ENCODE results near the gene MYF5. TPM values are rescaled to one million over a fixed set of nuclear protein-coding genes. Genes with fewer than 3 reads are reported as not detected.
"Not testable (repeated sequence)": the region's sequence is repeated elsewhere in the genome, so short reads cannot be mapped to it uniquely, and the experiment has no call there.

MYF5 gene
- total and polyA plus RNA-seq, 9 of the 15 experiments (the other 6 are each of a cell fraction or from before 2014, with no cell fraction given) = not detected

GRCh38 chr12:80670214-80670613, 46.5 kb upstream of the MYF5 start (continued):
- no peak for TF ChIP-seq TSHZ1 (CRISPR knock-in tag; IDR thresholded peaks at IDR 0.05)
- TF ChIP-seq MAFG (tag; conservative IDR thresholded peaks at IDR 0.05) = no peak
- TF ChIP-seq RB1 (IDR thresholded peaks at IDR 0.05; ENCODE audit: low read depth) = no peak
- TF ChIP-seq KLF10 (CRISPR knock-in tag; IDR thresholded peaks at IDR 0.05) = no peak
- TF ChIP-seq ZBTB11 (CRISPR knock-in tag; IDR thresholded peaks at IDR 0.05) = no peak
- no peak for TF ChIP-seq ADNP (tag; IDR thresholded peaks at IDR 0.05)
- no peak for TF ChIP-seq IFI16 (CRISPR knock-in tag; IDR thresholded peaks at IDR 0.05)
- no peak for TF ChIP-seq POLR3G (IDR thresholded peaks at IDR 0.05; ENCODE audit: extremely low read depth, insufficient read length, insufficient replicate concordance)
- no peak for TF ChIP-seq ARHGAP35 (IDR thresholded peaks at IDR 0.05; ENCODE audit: partially characterized antibody)
- TF ChIP-seq CHD4 (IDR thresholded peaks at IDR 0.05; ENCODE audit: insufficient read depth, insufficient replicate concordance, low read depth, low read length, poor library complexity, severe bottlenecking) = no peak

GRCh38 chr12:80676042-80676636, 40.6 kb upstream of the MYF5 start:
- H3K27me3 ChIP-seq (ENCODE audit: control insufficient read depth in 2 of 2, insufficient read depth in 2 of 2, low read length in 2 of 2); CTCF ChIA-PET (ENCODE audit: low intra/inter-chr PET ratio); H3K79me2 ChIP-seq (ENCODE audit: control insufficient read depth, insufficient read depth, low read length); H3K36me3 ChIP-seq (ENCODE audit: control insufficient read depth, insufficient read depth, low read length); POLR2A ChIA-PET; FAIRE-seq; H3K9ac ChIP-seq (ENCODE audit: insufficient read depth in 1 of 2, low read depth in 2 of 2, low read length in 2 of 2); H2AFZ ChIP-seq (ENCODE audit: low read depth, low read length); H3K9me3 ChIP-seq (replicated peaks; ENCODE audit: control insufficient read depth, insufficient read depth, low read depth, low read length); H3K4me2 ChIP-seq (ENCODE audit: insufficient read depth, low read length); H3K27ac ChIP-seq (ENCODE audit: extremely low read depth, low read depth, low read length); in situ Hi-C loops (cut with MboI); H3K9me1 ChIP-seq (ENCODE audit: control insufficient read depth, insufficient read depth, low read length); DNase-seq (ENCODE audit: extremely low read depth in 1 of 4, low spot score in 3 of 4); BruUV-seq (replicated peaks); H3K4me1 ChIP-seq (replicated peaks in 1 of 2; ENCODE audit: control insufficient read depth in 2 of 2, insufficient read depth in 2 of 2, low read length in 2 of 2); H3K4me3 ChIP-seq; H4K20me1 ChIP-seq (replicated peaks; ENCODE audit: control insufficient read depth, insufficient read depth, low read length); intact Hi-C loops (cut with micrococcal nuclease); ATAC-seq: not testable (repeated sequence)
- WGBS (ENCODE audit: insufficient coverage, low coverage, missing lambda C conversion rate) = under 1% methylated on average over 13 of the region's 13 CpGs

Measured in K562 (cell line).